ENCODE data around the gene PLA2G1B.

DNA sequence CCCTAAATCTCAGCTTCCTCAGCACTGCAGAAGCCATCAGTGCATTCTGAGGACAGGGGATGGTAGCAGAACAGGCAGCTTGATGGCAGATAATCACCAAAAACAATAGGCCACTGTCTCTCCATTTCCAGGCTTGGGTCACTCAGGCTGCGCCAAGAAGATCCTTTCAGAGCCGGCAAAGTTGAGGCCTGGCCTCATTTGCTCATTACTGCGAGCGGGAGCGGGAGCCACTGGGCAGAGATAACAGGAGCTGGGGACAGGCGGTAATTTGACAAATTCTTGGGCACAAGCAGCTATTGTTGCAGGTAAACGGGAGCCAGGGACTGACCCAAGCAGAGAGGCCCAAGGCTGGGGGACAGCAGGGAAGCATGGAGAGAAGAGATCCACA lies 39.3 kb upstream of the PLA2G1B start:
- TF ChIP-seq CTCF (IDR thresholded peaks at IDR 0.05; ENCODE audit: insufficient read depth, low read length) (no peak), REST (IDR thresholded peaks at IDR 0.05; ENCODE audit: insufficient replicate concordance, low read depth) (no peak)
